Measurements from ENCODE around the gene ZNF205. TPM values are rescaled to one million over a fixed set of nuclear protein-coding genes. Genes with fewer than 3 reads are reported as not detected.

Gene ZNF205
- total RNA-seq, 1 donor from 2014 or later = 15.4 TPM

DNA sequence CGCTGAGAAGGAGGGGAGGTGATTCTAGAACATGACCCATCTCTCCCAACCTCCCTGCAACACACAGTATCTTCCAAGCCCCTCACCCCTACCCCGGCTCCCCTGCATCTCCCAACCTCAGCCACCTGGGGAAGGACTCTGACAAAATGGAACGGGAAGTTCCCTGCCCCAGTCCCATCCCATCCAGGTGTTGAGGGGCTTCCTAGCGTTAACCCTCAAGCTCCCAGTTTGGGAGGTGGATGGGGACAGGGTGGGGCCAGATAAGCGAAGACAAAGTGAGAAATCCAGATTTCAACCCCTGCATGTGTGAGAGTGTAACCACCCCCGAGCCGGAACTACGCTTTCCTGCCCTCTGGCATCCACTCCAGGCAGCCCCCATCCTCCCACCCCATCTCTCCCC is 15.1 kb upstream of the ZNF205 start:
- TF ChIP-seq, protein P1, sequence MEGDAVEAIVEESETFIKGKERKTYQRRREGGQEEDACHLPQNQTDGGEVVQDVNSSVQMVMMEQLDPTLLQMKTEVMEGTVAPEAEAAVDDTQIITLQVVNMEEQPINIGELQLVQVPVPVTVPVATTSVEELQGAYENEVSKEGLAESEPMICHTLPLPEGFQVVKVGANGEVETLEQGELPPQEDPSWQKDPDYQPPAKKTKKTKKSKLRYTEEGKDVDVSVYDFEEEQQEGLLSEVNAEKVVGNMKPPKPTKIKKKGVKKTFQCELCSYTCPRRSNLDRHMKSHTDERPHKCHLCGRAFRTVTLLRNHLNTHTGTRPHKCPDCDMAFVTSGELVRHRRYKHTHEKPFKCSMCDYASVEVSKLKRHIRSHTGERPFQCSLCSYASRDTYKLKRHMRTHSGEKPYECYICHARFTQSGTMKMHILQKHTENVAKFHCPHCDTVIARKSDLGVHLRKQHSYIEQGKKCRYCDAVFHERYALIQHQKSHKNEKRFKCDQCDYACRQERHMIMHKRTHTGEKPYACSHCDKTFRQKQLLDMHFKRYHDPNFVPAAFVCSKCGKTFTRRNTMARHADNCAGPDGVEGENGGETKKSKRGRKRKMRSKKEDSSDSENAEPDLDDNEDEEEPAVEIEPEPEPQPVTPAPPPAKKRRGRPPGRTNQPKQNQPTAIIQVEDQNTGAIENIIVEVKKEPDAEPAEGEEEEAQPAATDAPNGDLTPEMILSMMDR (IDR thresholded peaks at IDR 0.05; ENCODE audit: insufficient read depth, low read depth, low read length) = no peak
- TF ChIP-seq EZH2 (IDR thresholded peaks at IDR 0.05; ENCODE audit: insufficient read depth, low read length) = no peak
- Histone ChIP-seq H3K36me3 (ENCODE audit: insufficient read depth, low read length) (no peaks in the 10 kb centered on the region), H2AFZ (ENCODE audit: low read depth, low read length) (no peak overlapping the region), H3K27me3 (ENCODE audit: insufficient read depth, low read length) (peaks cover 18% of the 10 kb centered on the region), H3K79me2 (ENCODE audit: insufficient read depth, low read length) (no peaks in the 10 kb centered on the region), H3K4me3 (ENCODE audit: insufficient read depth, low read depth, low read length) (no peak overlapping the region), H3K27ac (ENCODE audit: low read depth, low read length) (no peak overlapping the region), H3K4me1 (ENCODE audit: insufficient read depth, low read length) (peaks cover 6% of the 10 kb centered on the region), H3K9ac (ENCODE audit: low read length) (no peak overlapping the region), H3K9me3 (ENCODE audit: insufficient read depth, low read depth, low read length) (no peaks in the 10 kb centered on the region), H4K20me1 (ENCODE audit: insufficient read depth, low read length) (no peaks in the 10 kb centered on the region), H3K4me2 (ENCODE audit: low read length) (no peak overlapping the region)
- Mint-ChIP-seq H3K9me3 (ENCODE audit: unreplicated experiment) (peaks cover 5% of the 10 kb centered on the region), H3K36me3 (ENCODE audit: low read depth, unreplicated experiment) (no peaks in the 10 kb centered on the region), H3K4me3 (ENCODE audit: unreplicated experiment) (no peak overlapping the region), H3K27ac (ENCODE audit: unreplicated experiment) (no peak overlapping the region), H3K27me3 (ENCODE audit: low read depth, unreplicated experiment) (peaks cover 25% of the 10 kb centered on the region), H3K4me1 (ENCODE audit: low read depth, unreplicated experiment) (peaks cover 5% of the 10 kb centered on the region)
- DNase-seq (ENCODE audit: low read depth) (no peak), FAIRE-seq (no peak)

DNA sequence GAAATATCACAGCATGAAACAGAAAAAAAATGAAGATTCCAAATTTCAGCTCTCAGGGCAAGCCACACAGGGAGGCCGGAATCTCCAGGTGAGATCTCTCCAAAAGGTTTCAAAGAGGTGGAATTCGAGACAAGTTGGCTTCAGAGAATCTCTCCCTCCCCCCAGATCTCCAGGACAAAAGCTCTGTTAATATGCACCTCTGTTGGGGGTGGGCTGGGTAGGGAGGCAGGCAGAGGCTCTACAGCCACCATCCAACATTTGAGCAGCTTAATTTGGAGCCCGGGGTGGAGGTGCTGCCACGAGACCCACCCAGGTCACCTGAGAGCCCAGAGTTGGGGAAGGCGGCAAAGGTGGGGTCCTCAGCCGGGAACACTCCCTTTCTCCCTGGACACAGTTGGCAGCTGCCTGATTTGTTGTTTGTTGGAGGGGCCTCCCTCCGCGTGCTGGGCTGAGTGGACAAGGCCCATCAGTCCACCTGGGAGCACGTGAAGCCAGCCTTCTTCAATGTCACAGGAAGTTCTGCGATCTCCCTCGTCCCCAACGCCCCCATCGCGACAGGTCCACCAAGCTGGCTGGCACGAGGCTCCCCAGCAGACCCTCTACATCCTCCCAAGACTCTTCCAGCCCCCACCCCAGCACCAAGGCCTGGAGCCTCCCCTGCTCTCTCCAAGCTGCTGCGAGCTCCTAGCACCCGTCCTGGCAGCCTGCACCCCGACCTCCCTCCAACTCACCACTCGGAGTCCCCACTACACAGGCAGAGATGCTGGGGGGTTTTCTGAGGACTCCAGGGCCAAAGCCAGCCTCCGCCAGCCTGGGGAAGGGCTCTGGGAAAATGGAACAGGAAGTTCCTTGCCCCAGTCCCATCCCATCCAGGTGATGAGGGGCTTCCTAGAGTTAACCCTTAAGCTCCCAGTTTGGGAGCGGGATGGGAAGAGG is 13.7 kb upstream of the ZNF205 start, which contains the start of gene ZSCAN10:
Gene ZSCAN10 (minus strand): TSS at position 836 of the 936 bp plus-strand sequence. CDS start 6,357 bp downstream, outside the sequence.
- Mint-ChIP-seq H3K36me3 (ENCODE audit: low read depth, unreplicated experiment) (no peaks in the 10 kb centered on the region), H3K4me1 (ENCODE audit: low read depth, unreplicated experiment) (peaks cover 5% of the 10 kb centered on the region), H3K4me3 (ENCODE audit: unreplicated experiment) (peak within 1 kb of the TSS; percentile 60), H3K9me3 (ENCODE audit: unreplicated experiment) (peaks cover 5% of the 10 kb centered on the region), H3K27me3 (ENCODE audit: low read depth, unreplicated experiment) (peaks cover 22% of the 10 kb centered on the region), H3K27ac (ENCODE audit: unreplicated experiment) (peak within 1 kb of the TSS; percentile 5)
- peaks cover 14% of the 10 kb centered on the region for H3K27me3 ChIP-seq (ENCODE audit: insufficient read depth, low read length)
- H3K4me1 ChIP-seq (ENCODE audit: insufficient read depth, low read length) = peaks cover 6% of the 10 kb centered on the region
- no peaks in the 10 kb centered on the region for H4K20me1 ChIP-seq (ENCODE audit: insufficient read depth, low read length)
- H3K9ac ChIP-seq (ENCODE audit: low read length) = no peak within 1 kb of the TSS
- peak within 1 kb of the TSS; percentile 73 for H2AFZ ChIP-seq (ENCODE audit: low read depth, low read length)
- H3K9me3 ChIP-seq (ENCODE audit: insufficient read depth, low read depth, low read length) = no peaks in the 10 kb centered on the region
- peak within 1 kb of the TSS; percentile 76 for H3K4me2 ChIP-seq (ENCODE audit: low read length)
- H3K4me3 ChIP-seq (ENCODE audit: insufficient read depth, low read depth, low read length) = no peak within 1 kb of the TSS
- DNase-seq (ENCODE audit: low read depth) = no peak
- H3K36me3 ChIP-seq (ENCODE audit: insufficient read depth, low read length) = no peaks in the 10 kb centered on the region
- no peaks in the 10 kb centered on the region for H3K79me2 ChIP-seq (ENCODE audit: insufficient read depth, low read length)
- H3K27ac ChIP-seq (ENCODE audit: low read depth, low read length) = no peak within 1 kb of the TSS
- TF ChIP-seq, protein P1 (IDR thresholded peaks at IDR 0.05; ENCODE audit: insufficient read depth, low read depth, low read length) = no peak
- TF ChIP-seq EZH2 (IDR thresholded peaks at IDR 0.05; ENCODE audit: insufficient read depth, low read length) = no peak
- no peak for FAIRE-seq

DNA sequence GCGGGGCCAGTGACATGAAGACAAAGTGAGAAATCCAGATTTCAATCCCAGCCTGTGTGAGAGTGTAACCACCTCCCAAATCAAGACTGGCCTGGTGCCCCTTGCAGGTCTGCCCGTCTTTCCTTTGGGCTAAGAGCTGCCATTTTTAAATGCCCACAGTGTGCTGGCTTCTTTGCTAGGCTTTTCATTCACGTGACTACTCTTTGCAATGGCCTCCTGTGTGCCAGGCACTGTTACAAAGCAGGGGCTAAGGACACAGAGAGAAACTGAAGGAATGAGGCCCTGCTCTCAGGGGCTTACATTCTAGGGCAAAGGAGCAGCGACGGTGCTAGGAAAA is 13.0 kb upstream of the ZNF205 start:
- Mint-ChIP-seq H3K27me3 (ENCODE audit: low read depth, unreplicated experiment) (peaks cover 22% of the 10 kb centered on the region), H3K4me1 (ENCODE audit: low read depth, unreplicated experiment) (peaks cover 5% of the 10 kb centered on the region), H3K36me3 (ENCODE audit: low read depth, unreplicated experiment) (no peaks in the 10 kb centered on the region), H3K4me3 (ENCODE audit: unreplicated experiment) (no peak overlapping the region), H3K9me3 (ENCODE audit: unreplicated experiment) (peaks cover 5% of the 10 kb centered on the region), H3K27ac (ENCODE audit: unreplicated experiment) (no peak overlapping the region)
- no peak for DNase-seq (ENCODE audit: low read depth)
- Histone ChIP-seq H3K4me2 (ENCODE audit: low read length) (peak overlapping the region; percentile 76), H3K9ac (ENCODE audit: low read length) (no peak overlapping the region), H3K4me1 (ENCODE audit: insufficient read depth, low read length) (peaks cover 6% of the 10 kb centered on the region), H2AFZ (ENCODE audit: low read depth, low read length) (peak overlapping the region; percentile 73), H3K79me2 (ENCODE audit: insufficient read depth, low read length) (no peaks in the 10 kb centered on the region), H3K36me3 (ENCODE audit: insufficient read depth, low read length) (no peaks in the 10 kb centered on the region), H3K27me3 (ENCODE audit: insufficient read depth, low read length) (peaks cover 14% of the 10 kb centered on the region), H4K20me1 (ENCODE audit: insufficient read depth, low read length) (no peaks in the 10 kb centered on the region), H3K4me3 (ENCODE audit: insufficient read depth, low read depth, low read length) (no peak overlapping the region), H3K27ac (ENCODE audit: low read depth, low read length) (no peak overlapping the region), H3K9me3 (ENCODE audit: insufficient read depth, low read depth, low read length) (no peaks in the 10 kb centered on the region)
- TF ChIP-seq EZH2 (IDR thresholded peaks at IDR 0.05; ENCODE audit: insufficient read depth, low read length) = no peak
- TF ChIP-seq, protein P1 (IDR thresholded peaks at IDR 0.05; ENCODE audit: insufficient read depth, low read depth, low read length) = no peak
- no peak for FAIRE-seq
